HepG2 (cell line): ENCODE results near the gene RPL31. TPM values are rescaled to one million over a fixed set of nuclear protein-coding genes. Genes with fewer than 3 reads are reported as not detected.
A peak's percentile ranks its signal among the peaks of the same experiment; 100 is the strongest.

ENCODE experiments used
- EEA1 ChIP-seq: sonication (generic); formaldehyde crosslinking; IDR thresholded peaks from 2 replicates; pipeline ENCODE4 v1.5.1; 2020; ENCODE audit warnings: mild to moderate bottlenecking, missing genetic modification reagents, borderline replicate concordance
- ELF4 ChIP-seq: sonication (generic); formaldehyde crosslinking; IDR thresholded peaks from 2 replicates; pipeline ENCODE4 v1.5.0; 2020; ENCODE audit warnings: missing genetic modification reagents, mild to moderate bottlenecking, moderate library complexity, borderline replicate concordance
- JARID2 ChIP-seq: sonication (generic); formaldehyde crosslinking; IDR thresholded peaks from 2 replicates; pipeline ENCODE4 v1.8.1; 2023; ENCODE audit warnings: missing genetic modification reagents, inconsistent platforms; ENCODE audit not compliant: insufficient replicate concordance
- MEIS1 ChIP-seq: sonication (generic); formaldehyde crosslinking; IDR thresholded peaks from 2 replicates; pipeline ENCODE4 v1.9.0; 2021; ENCODE audit warnings: mild to moderate bottlenecking, missing genetic modification reagents, moderate library complexity, borderline replicate concordance
- MYNN ChIP-seq: sonication (generic); formaldehyde crosslinking; IDR thresholded peaks from 2 replicates; pipeline ENCODE4 v1.4.0; 2020; ENCODE audit warnings: mild to moderate bottlenecking, low read depth, missing genetic modification reagents
- PHF5A ChIP-seq: IDR thresholded peaks from one replicate; pipeline ENCODE4 v1.6.1; 2018; ENCODE audit warnings: low read depth, missing genetic modification reagents; ENCODE audit not compliant: unreplicated experiment
- RXRB ChIP-seq: IDR thresholded peaks from 2 replicates; pipeline ENCODE4 v1.6.1; 2016; ENCODE audit warnings: borderline replicate concordance, missing genetic modification reagents, missing compliant biosample characterization
- SAP130 ChIP-seq: IDR thresholded peaks from 2 replicates; pipeline ENCODE4 v1.6.1; 2016; ENCODE audit warnings: low read depth
- SRSF4 ChIP-seq: fragments of 200-400 bp; formaldehyde crosslinking; IDR thresholded peaks from one replicate; pipeline ENCODE4 v1.6.1; 2018; ENCODE audit warnings: mild to moderate bottlenecking, low read depth, low read length, moderate library complexity; ENCODE audit not compliant: poor library complexity, severe bottlenecking
- TBX2 ChIP-seq: sonication (generic); formaldehyde crosslinking; IDR thresholded peaks from 2 replicates; pipeline ENCODE4 v1.5.0; 2020; ENCODE audit warnings: missing genetic modification reagents, mild to moderate bottlenecking, borderline replicate concordance
- ZBTB38 ChIP-seq: sonication (generic); formaldehyde crosslinking; IDR thresholded peaks from 2 replicates; pipeline ENCODE4 v1.5.1; 2020; ENCODE audit warnings: mild to moderate bottlenecking, missing genetic modification reagents
- ZNF225 ChIP-seq: sonication (generic); formaldehyde crosslinking; IDR thresholded peaks from 2 replicates; pipeline ENCODE4 v1.4.0; 2020; ENCODE audit warnings: mild to moderate bottlenecking, missing genetic modification reagents
- ZNF350 ChIP-seq: sonication (generic); formaldehyde crosslinking; IDR thresholded peaks from 2 replicates; pipeline ENCODE4 v1.4.0; 2020; ENCODE audit warnings: mild to moderate bottlenecking, low read depth, missing genetic modification reagents, borderline replicate concordance
- ZNF501 ChIP-seq: sonication (generic); formaldehyde crosslinking; IDR thresholded peaks from 2 replicates; pipeline ENCODE4 v1.5.1; 2020; ENCODE audit warnings: mild to moderate bottlenecking, moderate library complexity, missing genetic modification reagents
- ZNF546 ChIP-seq: sonication (generic); formaldehyde crosslinking; conservative IDR thresholded peaks from 2 replicates; pipeline ENCODE4 v1.8.1; 2023; ENCODE audit warnings: mild to moderate bottlenecking, missing genetic modification reagents
- ZNF563 ChIP-seq: sonication (generic); formaldehyde crosslinking; IDR thresholded peaks from 2 replicates; pipeline ENCODE4 v1.8.0; 2022; ENCODE audit warnings: mild to moderate bottlenecking, moderate library complexity, missing genetic modification reagents
- ZNF614 ChIP-seq: IDR thresholded peaks from 2 replicates; pipeline ENCODE4 v1.6.1; 2018; ENCODE audit warnings: missing biosample characterization, missing genetic modification reagents, inconsistent platforms, borderline replicate concordance
- ZNF615 ChIP-seq: sonication (generic); formaldehyde crosslinking; IDR thresholded peaks from 2 replicates; pipeline ENCODE4 v1.5.0; 2020; ENCODE audit warnings: mild to moderate bottlenecking, missing genetic modification reagents, borderline replicate concordance
- ZNF709 ChIP-seq: sonication (generic); formaldehyde crosslinking; IDR thresholded peaks from 2 replicates; pipeline ENCODE4 v1.5.0; 2020; ENCODE audit warnings: mild to moderate bottlenecking, missing genetic modification reagents
- polyA plus RNA-seq, 8 experiments: library from polyadenylated mRNA; depleted of rRNA in 3 of 8; stranded (reverse) in 7 of 8; unstranded in 1 of 8; fragments of >200 nt; fragmentation: Illumina TruSeq in 4 of 8; extraction: Trizol in 4 of 8; gene quantifications; 2 replicates each; pipeline versions ENCODE4 v1.2.1 to v1.2.3, GENCODE V29; 2011 to 2016; ENCODE audit warnings: low read depth in 4 of 8, missing spikeins in 1 of 8, mixed read lengths in 1 of 8; ENCODE audit not compliant: insufficient read depth in 1 of 8
- total RNA-seq, 5 experiments: library from RNA; depleted of rRNA; stranded (reverse); fragments of >200 nt; fragmentation: Illumina TruSeq; extraction: Trizol; gene quantifications; 2 replicates each; pipeline ENCODE4 v1.2.3, GENCODE V29; 2016; ENCODE audit warnings: low read depth in 1 of 5
- TF ChIP-seq, protein P1 (sequence below): sonication (generic); formaldehyde crosslinking; IDR thresholded peaks from 2 replicates; pipeline ENCODE4 v1.5.0; 2020; ENCODE audit warnings: missing genetic modification reagents
- TF ChIP-seq, protein P2 (sequence below): sonication (generic); formaldehyde crosslinking; IDR thresholded peaks from 2 replicates; pipeline ENCODE4 v1.4.0; 2020; ENCODE audit warnings: missing genetic modification reagents
- TF ChIP-seq, protein P3 (sequence below): sonication (generic); formaldehyde crosslinking; IDR thresholded peaks from 2 replicates; pipeline ENCODE4 v1.8.0; 2022; ENCODE audit warnings: mild to moderate bottlenecking, missing genetic modification reagents, borderline replicate concordance
- TF ChIP-seq, protein P4 (sequence below): IDR thresholded peaks from 2 replicates; pipeline ENCODE4 v1.6.1; 2016; ENCODE audit warnings: missing compliant biosample characterization, missing genetic modification reagents, borderline replicate concordance

Gene RPL31
- total and polyA plus RNA-seq, 2 of the 13 experiments (the other 11 are each of a cell fraction or from before 2014, with no cell fraction given), result 3,331 to 3,582 TPM

DNA sequence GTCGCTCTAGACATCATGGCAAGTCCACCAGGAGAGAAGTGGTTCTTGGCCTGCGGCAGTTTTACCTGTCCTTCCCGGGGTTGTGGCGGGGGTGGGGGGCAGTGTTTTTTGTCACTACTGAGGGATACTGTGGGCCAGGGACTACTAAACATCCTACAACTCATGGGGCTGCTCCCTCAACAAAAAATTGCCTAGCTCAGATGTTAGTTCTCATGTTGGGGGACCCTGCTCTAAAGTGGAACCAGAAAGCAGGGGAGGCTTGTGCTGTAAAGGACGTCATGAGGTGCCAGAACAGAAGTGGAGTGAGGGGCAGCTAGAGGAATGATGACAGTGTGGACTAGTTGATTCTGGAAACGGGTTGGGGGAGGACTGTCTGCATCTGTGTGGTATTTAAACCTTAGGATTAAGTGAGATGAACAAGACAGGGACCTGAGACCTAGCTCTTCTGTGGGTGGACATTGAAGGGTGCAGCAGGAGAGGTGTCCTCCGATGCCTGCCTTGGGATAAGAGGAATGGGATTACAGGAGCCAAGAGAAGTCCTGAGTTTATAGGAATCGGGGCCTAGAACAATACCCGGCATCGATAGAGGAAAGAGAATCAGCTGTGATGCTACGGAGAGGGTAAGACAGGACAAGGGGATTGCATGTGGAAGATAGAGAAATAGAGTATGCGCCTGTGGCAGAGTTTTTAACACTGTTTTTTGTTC, 2.7 kb downstream of the RPL31 start (continued):
- TF ChIP-seq ZNF709 (0 out of 2 replicates have a peak, but pooled peaks have one; percentile 44), ZNF614 (CRISPR knock-in tag) (no peak), PHF5A (CRISPR knock-in tag) (no peak), SRSF4 (no peak), ZBTB38 (CRISPR knock-in tag) (peak; percentile 47; the same call in 1 of the 2 replicates), ZNF615 (CRISPR knock-in tag) (no peak), MEIS1 (CRISPR knock-in tag) (no peak), TBX2 (CRISPR knock-in tag) (no peak), RXRB (CRISPR knock-in tag) (no peak), ZNF546 (CRISPR knock-in tag) (no peak), EEA1 (0 out of 2 replicates have a peak, but pooled peaks have one; percentile 35), ELF4 (CRISPR knock-in tag) (no peak), ZNF501 (CRISPR knock-in tag) (peak; percentile 43; the same call in 1 of the 2 replicates), SAP130 (CRISPR knock-in tag) (no peak), ZNF225 (CRISPR knock-in tag) (no peak), MYNN (CRISPR knock-in tag) (no peak), ZNF350 (CRISPR knock-in tag) (no peak), JARID2 (CRISPR knock-in tag) (no peak), ZNF563 (no peak)
- TF ChIP-seq, protein P1, sequence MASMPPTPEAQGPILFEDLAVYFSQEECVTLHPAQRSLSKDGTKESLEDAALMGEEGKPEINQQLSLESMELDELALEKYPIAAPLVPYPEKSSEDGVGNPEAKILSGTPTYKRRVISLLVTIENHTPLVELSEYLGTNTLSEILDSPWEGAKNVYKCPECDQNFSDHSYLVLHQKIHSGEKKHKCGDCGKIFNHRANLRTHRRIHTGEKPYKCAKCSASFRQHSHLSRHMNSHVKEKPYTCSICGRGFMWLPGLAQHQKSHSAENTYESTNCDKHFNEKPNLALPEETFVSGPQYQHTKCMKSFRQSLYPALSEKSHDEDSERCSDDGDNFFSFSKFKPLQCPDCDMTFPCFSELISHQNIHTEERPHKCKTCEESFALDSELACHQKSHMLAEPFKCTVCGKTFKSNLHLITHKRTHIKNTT (CRISPR knock-in tag), result no peak
- TF ChIP-seq, protein P2, sequence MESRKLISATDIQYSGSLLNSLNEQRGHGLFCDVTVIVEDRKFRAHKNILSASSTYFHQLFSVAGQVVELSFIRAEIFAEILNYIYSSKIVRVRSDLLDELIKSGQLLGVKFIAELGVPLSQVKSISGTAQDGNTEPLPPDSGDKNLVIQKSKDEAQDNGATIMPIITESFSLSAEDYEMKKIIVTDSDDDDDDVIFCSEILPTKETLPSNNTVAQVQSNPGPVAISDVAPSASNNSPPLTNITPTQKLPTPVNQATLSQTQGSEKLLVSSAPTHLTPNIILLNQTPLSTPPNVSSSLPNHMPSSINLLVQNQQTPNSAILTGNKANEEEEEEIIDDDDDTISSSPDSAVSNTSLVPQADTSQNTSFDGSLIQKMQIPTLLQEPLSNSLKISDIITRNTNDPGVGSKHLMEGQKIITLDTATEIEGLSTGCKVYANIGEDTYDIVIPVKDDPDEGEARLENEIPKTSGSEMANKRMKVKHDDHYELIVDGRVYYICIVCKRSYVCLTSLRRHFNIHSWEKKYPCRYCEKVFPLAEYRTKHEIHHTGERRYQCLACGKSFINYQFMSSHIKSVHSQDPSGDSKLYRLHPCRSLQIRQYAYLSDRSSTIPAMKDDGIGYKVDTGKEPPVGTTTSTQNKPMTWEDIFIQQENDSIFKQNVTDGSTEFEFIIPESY (CRISPR knock-in tag), result 0 out of 2 replicates have a peak, but pooled peaks have one; percentile 5
- TF ChIP-seq, protein P3, sequence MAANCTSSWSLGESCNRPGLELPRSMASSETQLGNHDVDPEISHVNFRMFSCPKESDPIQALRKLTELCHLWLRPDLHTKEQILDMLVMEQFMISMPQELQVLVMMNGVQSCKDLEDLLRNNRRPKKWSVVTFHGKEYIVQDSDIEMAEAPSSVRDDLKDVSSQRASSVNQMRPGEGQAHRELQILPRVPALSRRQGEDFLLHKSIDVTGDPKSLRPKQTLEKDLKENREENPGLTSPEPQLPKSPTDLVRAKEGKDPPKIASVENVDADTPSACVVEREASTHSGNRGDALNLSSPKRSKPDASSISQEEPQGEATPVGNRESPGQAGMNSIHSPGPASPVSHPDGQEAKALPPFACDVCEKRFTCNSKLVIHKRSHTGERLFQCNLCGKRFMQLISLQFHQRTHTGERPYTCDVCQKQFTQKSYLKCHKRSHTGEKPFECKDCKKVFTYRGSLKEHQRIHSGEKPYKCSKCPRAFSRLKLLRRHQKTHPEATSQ (CRISPR knock-in tag), result 0 out of 2 replicates have a peak, but pooled peaks have one; percentile 25
- TF ChIP-seq, protein P4, sequence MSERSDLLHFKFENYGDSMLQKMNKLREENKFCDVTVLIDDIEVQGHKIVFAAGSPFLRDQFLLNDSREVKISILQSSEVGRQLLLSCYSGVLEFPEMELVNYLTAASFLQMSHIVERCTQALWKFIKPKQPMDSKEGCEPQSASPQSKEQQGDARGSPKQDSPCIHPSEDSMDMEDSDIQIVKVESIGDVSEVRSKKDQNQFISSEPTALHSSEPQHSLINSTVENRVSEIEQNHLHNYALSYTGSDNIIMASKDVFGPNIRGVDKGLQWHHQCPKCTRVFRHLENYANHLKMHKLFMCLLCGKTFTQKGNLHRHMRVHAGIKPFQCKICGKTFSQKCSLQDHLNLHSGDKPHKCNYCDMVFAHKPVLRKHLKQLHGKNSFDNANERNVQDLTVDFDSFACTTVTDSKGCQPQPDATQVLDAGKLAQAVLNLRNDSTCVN (CRISPR knock-in tag), result no peak
